ENCODE results near the gene CDK13. TPM values are rescaled to one million over a fixed set of nuclear protein-coding genes. Genes with fewer than 3 reads are reported as not detected.

The CDK13 gene
- total and polyA plus RNA-seq, 9 donors: 25.9 to 124 (median 68.4) TPM

GRCh38 chr7:39979406-39980073 lies 29.5 kb downstream of the CDK13 start:
- intact Hi-C loops (cut with DNase I): no loop called here
- Histone ChIP-seq H3K36me3 (no peaks in the 10 kb centered on the region), H3K27ac (no peak overlapping the region), H3K4me1 (ENCODE audit: insufficient read depth) (peaks cover 5% of the 10 kb centered on the region), H3K9me3 (no peaks in the 10 kb centered on the region), H3K27me3 (no peaks in the 10 kb centered on the region), H3K4me3 (no peak overlapping the region)
- no peak for DNase-seq
- TF ChIP-seq, protein P1, sequence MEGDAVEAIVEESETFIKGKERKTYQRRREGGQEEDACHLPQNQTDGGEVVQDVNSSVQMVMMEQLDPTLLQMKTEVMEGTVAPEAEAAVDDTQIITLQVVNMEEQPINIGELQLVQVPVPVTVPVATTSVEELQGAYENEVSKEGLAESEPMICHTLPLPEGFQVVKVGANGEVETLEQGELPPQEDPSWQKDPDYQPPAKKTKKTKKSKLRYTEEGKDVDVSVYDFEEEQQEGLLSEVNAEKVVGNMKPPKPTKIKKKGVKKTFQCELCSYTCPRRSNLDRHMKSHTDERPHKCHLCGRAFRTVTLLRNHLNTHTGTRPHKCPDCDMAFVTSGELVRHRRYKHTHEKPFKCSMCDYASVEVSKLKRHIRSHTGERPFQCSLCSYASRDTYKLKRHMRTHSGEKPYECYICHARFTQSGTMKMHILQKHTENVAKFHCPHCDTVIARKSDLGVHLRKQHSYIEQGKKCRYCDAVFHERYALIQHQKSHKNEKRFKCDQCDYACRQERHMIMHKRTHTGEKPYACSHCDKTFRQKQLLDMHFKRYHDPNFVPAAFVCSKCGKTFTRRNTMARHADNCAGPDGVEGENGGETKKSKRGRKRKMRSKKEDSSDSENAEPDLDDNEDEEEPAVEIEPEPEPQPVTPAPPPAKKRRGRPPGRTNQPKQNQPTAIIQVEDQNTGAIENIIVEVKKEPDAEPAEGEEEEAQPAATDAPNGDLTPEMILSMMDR (IDR thresholded peaks at IDR 0.05): no peak
- no peak for TF ChIP-seq EP300 (IDR thresholded peaks at IDR 0.05)
- TF ChIP-seq POLR2A (IDR thresholded peaks at IDR 0.05): no peak
- 81 to 87% (median 84%) methylated on average over 8 of the region's 8 CpGs for WGBS, 3 donors

- Histone ChIP-seq H3K27me3 (no peaks in the 10 kb centered on the region), H3K4me3 (no peak overlapping the region), H3K36me3 (no peaks in the 10 kb centered on the region), H3K4me1 (ENCODE audit: insufficient read depth) (peaks cover 6% of the 10 kb centered on the region), H3K9me3 (no peaks in the 10 kb centered on the region), H3K27ac (no peak overlapping the region)
- intact Hi-C loops (cut with DNase I): no loop called here
- 91 to 97% (median 93%) methylated on average over 4 of the region's 4 CpGs for WGBS, 3 donors
- DNase-seq: no peak
- TF ChIP-seq EP300 (IDR thresholded peaks at IDR 0.05): no peak
- TF ChIP-seq POLR2A (IDR thresholded peaks at IDR 0.05): no peak
- TF ChIP-seq, protein P1 (IDR thresholded peaks at IDR 0.05): no peak
Measured at GRCh38 chr7:39985398-39985918, 35.4 kb downstream of the CDK13 start.

- Histone ChIP-seq H3K27me3 (no peaks in the 10 kb centered on the region), H3K9me3 (no peaks in the 10 kb centered on the region), H3K27ac (no peak overlapping the region), H3K4me3 (no peak overlapping the region), H3K36me3 (no peaks in the 10 kb centered on the region), H3K4me1 (ENCODE audit: insufficient read depth) (peaks cover 7% of the 10 kb centered on the region)
- intact Hi-C loops (cut with DNase I): no loop called here
- DNase-seq: no peak
- TF ChIP-seq, protein P1 (IDR thresholded peaks at IDR 0.05): no peak
- no peak for TF ChIP-seq POLR2A (IDR thresholded peaks at IDR 0.05)
- TF ChIP-seq EP300 (IDR thresholded peaks at IDR 0.05): no peak
- WGBS, 3 donors: 85 to 89% (median 85%) methylated on average over 9 of the region's 9 CpGs
Measured at GRCh38 chr7:39987641-39988347, 37.7 kb downstream of the CDK13 start.

GRCh38 chr7:40000734-40001315 lies 50.8 kb downstream of the CDK13 start:
- no peak overlapping the region for H3K4me3 ChIP-seq
- no peaks in the 10 kb centered on the region for H3K4me1 ChIP-seq (ENCODE audit: insufficient read depth)
- no peaks in the 10 kb centered on the region for H3K36me3 ChIP-seq
- TF ChIP-seq POLR2A (IDR thresholded peaks at IDR 0.05): no peak
- TF ChIP-seq, protein P1 (IDR thresholded peaks at IDR 0.05): no peak
- no peak for TF ChIP-seq EP300 (IDR thresholded peaks at IDR 0.05)
- WGBS, 3 donors: 80 to 87% (median 86%) methylated on average over 6 of the region's 6 CpGs
- no peak for DNase-seq
- H3K9me3 ChIP-seq: no peaks in the 10 kb centered on the region
- H3K27ac ChIP-seq: no peak overlapping the region
- H3K27me3 ChIP-seq: no peaks in the 10 kb centered on the region
- intact Hi-C loops (cut with DNase I): no loop called here

Measured in ovary (tissue), 9 donors.